Esophagus muscularis mucosa (tissue), 4 donors: Measurements from ENCODE around the gene ARHGAP15. TPM values are rescaled to one million over a fixed set of nuclear protein-coding genes. Genes with fewer than 3 reads are reported as not detected.
A peak's percentile ranks its signal among the peaks of the same experiment; 100 is the strongest.

Source experiments
- DNase-seq: peaks from one replicate; pipeline ENCODE4 v3.0.0-alpha.2; 2017; ENCODE audit errors: extremely low spot score
- H3K27ac ChIP-seq, 4 donors: fragments of 200-600 bp; sonication (generic); replicated peaks in 1 of 4; 1 replicate in 3 of 4; 2 replicates in 1 of 4; pipeline ENCODE4 v1.5.1; 2016 to 2019; ENCODE audit warnings: mild to moderate bottlenecking in 1 of 4
- H3K27me3 ChIP-seq, 4 donors: fragments of 200-600 bp; sonication (generic); one replicate each; pipeline versions ENCODE4 v1.5.1 to v1.6.0; 2016 to 2019
- H3K36me3 ChIP-seq, 4 donors: fragments of 200-600 bp; sonication (generic); one replicate each; pipeline ENCODE4 v1.5.1; 2016 to 2019
- H3K4me1 ChIP-seq, 4 donors: fragments of 200-600 bp; sonication (generic); one replicate each; pipeline ENCODE4 v1.5.1; 2016 to 2019
- H3K4me3 ChIP-seq, 4 donors: fragments of 200-600 bp; sonication (generic); 1 replicate in 2 of 4; 2 replicates in 2 of 4; pipeline ENCODE4 v1.5.1; 2016 to 2019; ENCODE audit warnings: mild to moderate bottlenecking in 4 of 4, moderate library complexity in 1 of 4
- H3K9me3 ChIP-seq, 4 donors: fragments of 200-600 bp; sonication (generic); 1 replicate in 3 of 4; 2 replicates in 1 of 4; pipeline ENCODE4 v1.5.1; 2016 to 2019
- EP300 ChIP-seq: sonication (generic); formaldehyde crosslinking; IDR thresholded peaks from one replicate; pipeline ENCODE4 v1.6.1; 2017; ENCODE audit warnings: antibody characterized with exemption
- POLR2A ChIP-seq: fragments of 450-650 bp; IDR thresholded peaks from one replicate; pipeline ENCODE4 v1.6.1; 2017; ENCODE audit warnings: antibody characterized with exemption, moderate library complexity, mild to moderate bottlenecking, low read depth
- POLR2AphosphoS5 ChIP-seq, 2 donors: sonication (generic); formaldehyde crosslinking; IDR thresholded peaks; one replicate each; pipeline ENCODE4 v1.6.1; 2017; ENCODE audit warnings: antibody characterized with exemption in 2 of 2
- WGBS: methylation state at CpG from one replicate; pipeline ENCODE4 v1.1.5; 2018; 5-methylcytosine and 5-hydroxymethylcytosine counted together
- intact Hi-C: fragments of 100-400 bp; cut with DNase I; formaldehyde crosslinking; loops from one replicate; pipeline ENCODE4 v1.15.1; 2023
- total RNA-seq, 4 donors: library from RNA; depleted of rRNA; stranded (reverse); fragments of >200 nt; gene quantifications; one replicate each; pipeline versions ENCODE4 v1.1.0 to v1.2.1, GENCODE V29; 2016
- TF ChIP-seq, protein P1 (sequence below), 3 experiments: fragments of 200-600 bp in 2 of 3; fragments of 450-650 bp in 1 of 3; sonication (generic) in 2 of 3; IDR thresholded peaks; one replicate each; pipeline ENCODE4 v1.5.1; 2017 to 2019; ENCODE audit warnings: antibody characterized with exemption in 3 of 3, mild to moderate bottlenecking in 2 of 3, moderate library complexity in 1 of 3

The ARHGAP15 gene
- total RNA-seq, 4 donors from 2014 or later = 5.4 to 13.3 (median 7.1) TPM

DNA sequence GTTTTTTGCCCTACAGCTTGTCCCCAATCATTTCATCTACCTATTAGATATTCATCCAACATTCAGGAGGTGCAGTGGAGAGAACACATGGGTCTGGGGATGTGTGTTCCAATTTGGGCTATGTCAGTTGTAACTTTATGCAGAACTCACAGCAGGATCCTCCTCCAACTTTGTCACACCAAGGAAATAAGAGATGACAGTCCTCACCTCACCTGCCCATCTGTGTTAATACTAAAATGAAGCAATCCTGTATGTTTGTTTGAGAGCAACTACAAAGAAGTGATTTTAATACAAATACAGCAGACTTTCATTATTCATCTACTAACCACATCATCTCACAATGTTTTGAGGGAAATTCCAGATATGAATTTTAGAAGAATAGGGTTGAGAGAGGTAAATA lies 126.7 kb downstream of the ARHGAP15 start:
- no peak for DNase-seq
- TF ChIP-seq EP300 = no peak
- no peak for TF ChIP-seq POLR2A
- TF ChIP-seq, protein P1, sequence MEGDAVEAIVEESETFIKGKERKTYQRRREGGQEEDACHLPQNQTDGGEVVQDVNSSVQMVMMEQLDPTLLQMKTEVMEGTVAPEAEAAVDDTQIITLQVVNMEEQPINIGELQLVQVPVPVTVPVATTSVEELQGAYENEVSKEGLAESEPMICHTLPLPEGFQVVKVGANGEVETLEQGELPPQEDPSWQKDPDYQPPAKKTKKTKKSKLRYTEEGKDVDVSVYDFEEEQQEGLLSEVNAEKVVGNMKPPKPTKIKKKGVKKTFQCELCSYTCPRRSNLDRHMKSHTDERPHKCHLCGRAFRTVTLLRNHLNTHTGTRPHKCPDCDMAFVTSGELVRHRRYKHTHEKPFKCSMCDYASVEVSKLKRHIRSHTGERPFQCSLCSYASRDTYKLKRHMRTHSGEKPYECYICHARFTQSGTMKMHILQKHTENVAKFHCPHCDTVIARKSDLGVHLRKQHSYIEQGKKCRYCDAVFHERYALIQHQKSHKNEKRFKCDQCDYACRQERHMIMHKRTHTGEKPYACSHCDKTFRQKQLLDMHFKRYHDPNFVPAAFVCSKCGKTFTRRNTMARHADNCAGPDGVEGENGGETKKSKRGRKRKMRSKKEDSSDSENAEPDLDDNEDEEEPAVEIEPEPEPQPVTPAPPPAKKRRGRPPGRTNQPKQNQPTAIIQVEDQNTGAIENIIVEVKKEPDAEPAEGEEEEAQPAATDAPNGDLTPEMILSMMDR (IDR thresholded peaks at IDR 0.05) = no peak
- TF ChIP-seq POLR2AphosphoS5 (IDR thresholded peaks at IDR 0.05) = no peak
- Histone ChIP-seq H3K36me3 (no peaks in the 10 kb centered on the region), H3K4me1 (no peaks in the 10 kb centered on the region), H3K27ac (no peak overlapping the region), H3K9me3 (no peaks in the 10 kb centered on the region), H3K4me3 (no peak overlapping the region), H3K27me3 (no peaks in the 10 kb centered on the region)
- intact Hi-C loops = loop anchor here (10.0 kb wide), 1 partner anchor 91 kb away; no protein-coding TSS in a partner anchor

- Histone ChIP-seq H3K36me3 (no peaks in the 10 kb centered on the region), H3K9me3 (no peaks in the 10 kb centered on the region), H3K27me3 (no peaks in the 10 kb centered on the region), H3K27ac (no peak overlapping the region), H3K4me1 (no peaks in the 10 kb centered on the region), H3K4me3 (no peak overlapping the region)
- no peak for DNase-seq
- TF ChIP-seq POLR2AphosphoS5 (IDR thresholded peaks at IDR 0.05) (no peak), EP300 (no peak), POLR2A (no peak)
- TF ChIP-seq, protein P1 (IDR thresholded peaks at IDR 0.05) = no peak
- intact Hi-C loops = loop anchor here (2.0 to 10.0 kb wide), 2 partner anchors 94 to 224 kb away; no protein-coding TSS in a partner anchor
- WGBS = 82% methylated on average over 3 of the region's 3 CpGs
Observed at GRCh38 chr2:143258126-143258892, 129.1 kb downstream of the ARHGAP15 start.

- H3K4me3 ChIP-seq = peak overlapping the region in 1 of 4 donors; percentile 45
- H3K9me3 ChIP-seq = no peaks in the 10 kb centered on the region
- WGBS = 6% methylated on average over 5 of the region's 5 CpGs
- no peak for TF ChIP-seq EP300
- TF ChIP-seq, protein P1 (IDR thresholded peaks at IDR 0.05) = peak; percentile 66 to 78 (median 73)
- intact Hi-C loops = loop anchor here (2.0 to 10.0 kb wide), 2 partner anchors 95 to 225 kb away; no protein-coding TSS in a partner anchor
- DNase-seq = no peak
- H3K27ac ChIP-seq = no peak overlapping the region
- H3K27me3 ChIP-seq = no peaks in the 10 kb centered on the region
- H3K4me1 ChIP-seq = peaks cover 0 to 2% (median 0%) of the 10 kb centered on the region in 4 donors
- no peaks in the 10 kb centered on the region for H3K36me3 ChIP-seq
Observed at GRCh38 chr2:143259368-143259958, 130.2 kb downstream of the ARHGAP15 start.

- 60% methylated on average over 4 of the region's 4 CpGs for WGBS
- H3K4me3 ChIP-seq = no peak overlapping the region
- H3K9me3 ChIP-seq = no peaks in the 10 kb centered on the region
- H3K27me3 ChIP-seq = no peaks in the 10 kb centered on the region
- H3K27ac ChIP-seq = no peak overlapping the region
- no peaks in the 10 kb centered on the region for H3K36me3 ChIP-seq
- no peak for TF ChIP-seq POLR2AphosphoS5 (IDR thresholded peaks at IDR 0.05)
- DNase-seq = no peak
- peaks cover 0 to 12% (median 2%) of the 10 kb centered on the region in 4 donors for H3K4me1 ChIP-seq
- intact Hi-C loops = no loop called here
Observed at GRCh38 chr2:143261986-143262385, 132.8 kb downstream of the ARHGAP15 start.

- TF ChIP-seq POLR2AphosphoS5 (IDR thresholded peaks at IDR 0.05) (no peak), EP300 (no peak), POLR2A (no peak)
- TF ChIP-seq, protein P1 (IDR thresholded peaks at IDR 0.05) = no peak
- no peak overlapping the region for H3K4me3 ChIP-seq
- H3K36me3 ChIP-seq = no peaks in the 10 kb centered on the region
- DNase-seq = no peak
- H3K27me3 ChIP-seq = no peaks in the 10 kb centered on the region
- WGBS = 91% methylated on average over 4 of the region's 4 CpGs
- H3K4me1 ChIP-seq = peaks cover 0 to 12% (median 2%) of the 10 kb centered on the region in 4 donors
- H3K27ac ChIP-seq = no peak overlapping the region
- no peaks in the 10 kb centered on the region for H3K9me3 ChIP-seq
- intact Hi-C loops = no loop called here
Observed at GRCh38 chr2:143262389-143262788, 133.2 kb downstream of the ARHGAP15 start.
